ENCODE results near the gene RTN4RL2. TPM values are rescaled to one million over a fixed set of nuclear protein-coding genes. Genes with fewer than 3 reads are reported as not detected.

Gene RTN4RL2
- total and polyA plus RNA-seq, 9 of the 15 experiments (the other 6 are each of a cell fraction or from before 2014, with no cell fraction given), result 0.06 to 1.9 (median 0.34) TPM; not detected in 4

DNA sequence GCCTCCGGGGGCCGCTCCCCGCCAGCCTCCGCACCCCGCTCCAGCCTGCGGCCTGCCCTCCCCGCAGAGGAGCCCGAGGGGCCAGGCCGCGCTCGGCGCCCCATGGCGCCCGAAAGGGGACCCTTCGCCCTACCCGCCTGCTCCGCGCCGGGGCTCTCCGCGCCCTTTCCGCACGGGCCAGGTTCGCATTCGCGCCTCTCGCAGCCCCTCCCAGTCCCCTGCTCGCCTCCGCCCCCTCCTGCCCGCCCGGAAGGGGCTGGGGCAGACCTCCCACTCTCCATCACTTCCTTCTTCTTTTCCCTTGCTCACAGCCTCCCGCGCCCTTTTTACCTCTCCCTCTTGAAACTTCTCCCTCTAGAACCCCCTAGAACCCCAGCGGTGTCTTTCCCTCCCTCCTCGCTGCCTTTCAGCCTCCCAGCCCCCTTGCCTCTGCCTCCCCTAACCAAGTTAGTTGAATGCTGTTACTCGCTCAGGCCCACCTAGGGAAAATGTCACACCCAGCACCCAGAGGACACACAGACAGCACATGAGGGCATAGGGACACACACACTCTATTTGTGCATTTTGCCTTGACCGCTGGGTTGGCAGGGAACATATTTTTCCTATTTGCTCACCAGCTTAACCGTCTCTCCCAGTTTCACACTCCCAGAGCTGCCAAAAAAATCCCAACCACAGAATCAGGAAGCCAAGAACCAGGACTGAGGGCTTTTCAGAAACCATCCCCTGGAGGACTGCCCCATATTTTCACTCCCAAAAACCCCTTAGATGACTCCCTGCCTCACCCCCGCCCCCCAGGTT is 33.2 kb upstream of the RTN4RL2 start, which contains the start of gene SLC43A3 (continued):
- TF ChIP-seq, protein P1, sequence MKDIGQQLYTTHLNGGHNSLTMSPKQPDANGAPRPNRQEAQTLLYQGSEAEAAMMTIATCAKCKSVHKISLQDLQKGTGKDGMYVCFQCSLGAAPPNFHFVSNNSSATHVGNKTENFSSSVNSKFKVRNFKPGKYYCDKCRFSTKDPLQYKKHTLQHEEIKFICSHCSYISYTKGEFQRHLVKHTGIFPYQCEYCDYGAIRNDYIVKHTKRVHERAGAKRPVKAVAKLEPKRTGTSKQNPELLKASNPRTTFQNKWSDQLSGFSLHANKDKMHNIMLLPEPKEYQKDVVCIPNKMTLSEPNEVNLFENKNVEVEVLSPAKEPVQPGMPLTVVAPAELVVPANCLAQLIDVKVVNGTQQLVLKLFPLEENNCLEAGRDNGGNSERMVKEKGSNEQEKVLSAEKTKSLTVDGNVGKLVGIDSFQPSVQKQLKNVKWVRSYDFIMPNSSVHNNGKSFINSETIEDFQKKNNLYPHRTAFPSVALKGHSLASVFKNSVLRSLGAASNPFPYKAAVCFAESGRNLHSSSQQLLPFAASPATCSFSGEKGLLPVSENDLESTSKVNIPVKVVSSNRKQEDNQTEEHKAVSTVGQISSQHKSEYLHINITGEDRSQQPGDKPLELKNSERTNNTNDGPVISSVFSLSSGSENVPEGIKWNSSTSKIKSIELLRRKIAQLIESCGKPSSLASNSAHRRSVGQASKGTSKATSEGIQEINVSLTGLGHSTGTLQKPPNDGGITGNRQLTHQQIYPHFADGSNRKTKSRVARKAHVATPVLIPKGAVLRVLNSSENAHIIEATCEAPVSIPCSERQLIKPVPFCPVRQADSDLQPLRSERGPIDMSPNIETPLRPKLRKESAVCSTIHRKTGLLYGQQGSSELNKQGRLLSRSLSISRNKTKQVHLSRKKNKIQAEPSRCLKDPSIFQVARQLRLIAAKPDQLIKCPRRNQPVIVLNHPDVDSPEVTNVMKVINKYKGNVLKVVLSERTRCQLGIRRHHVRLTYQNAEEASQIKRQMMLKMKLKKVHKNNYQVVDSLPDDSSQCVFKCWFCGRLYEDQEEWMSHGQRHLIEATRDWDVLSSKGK (CRISPR knock-in tag; IDR thresholded peaks at IDR 0.05), result no peak
- TF ChIP-seq, protein P2, sequence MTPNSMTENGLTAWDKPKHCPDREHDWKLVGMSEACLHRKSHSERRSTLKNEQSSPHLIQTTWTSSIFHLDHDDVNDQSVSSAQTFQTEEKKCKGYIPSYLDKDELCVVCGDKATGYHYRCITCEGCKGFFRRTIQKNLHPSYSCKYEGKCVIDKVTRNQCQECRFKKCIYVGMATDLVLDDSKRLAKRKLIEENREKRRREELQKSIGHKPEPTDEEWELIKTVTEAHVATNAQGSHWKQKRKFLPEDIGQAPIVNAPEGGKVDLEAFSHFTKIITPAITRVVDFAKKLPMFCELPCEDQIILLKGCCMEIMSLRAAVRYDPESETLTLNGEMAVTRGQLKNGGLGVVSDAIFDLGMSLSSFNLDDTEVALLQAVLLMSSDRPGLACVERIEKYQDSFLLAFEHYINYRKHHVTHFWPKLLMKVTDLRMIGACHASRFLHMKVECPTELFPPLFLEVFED (CRISPR knock-in tag; conservative IDR thresholded peaks at IDR 0.05), result 0 out of 2 replicates have a peak, but pooled peaks have one; percentile 75
- no peak for TF ChIP-seq BACH1 (tag; IDR thresholded peaks at IDR 0.05)
- TF ChIP-seq TFAM (CRISPR knock-in tag; conservative IDR thresholded peaks at IDR 0.05), result no peak
- no peak for TF ChIP-seq FOSL1 (tag; conservative IDR thresholded peaks at IDR 0.05)
- TF ChIP-seq, protein P3, sequence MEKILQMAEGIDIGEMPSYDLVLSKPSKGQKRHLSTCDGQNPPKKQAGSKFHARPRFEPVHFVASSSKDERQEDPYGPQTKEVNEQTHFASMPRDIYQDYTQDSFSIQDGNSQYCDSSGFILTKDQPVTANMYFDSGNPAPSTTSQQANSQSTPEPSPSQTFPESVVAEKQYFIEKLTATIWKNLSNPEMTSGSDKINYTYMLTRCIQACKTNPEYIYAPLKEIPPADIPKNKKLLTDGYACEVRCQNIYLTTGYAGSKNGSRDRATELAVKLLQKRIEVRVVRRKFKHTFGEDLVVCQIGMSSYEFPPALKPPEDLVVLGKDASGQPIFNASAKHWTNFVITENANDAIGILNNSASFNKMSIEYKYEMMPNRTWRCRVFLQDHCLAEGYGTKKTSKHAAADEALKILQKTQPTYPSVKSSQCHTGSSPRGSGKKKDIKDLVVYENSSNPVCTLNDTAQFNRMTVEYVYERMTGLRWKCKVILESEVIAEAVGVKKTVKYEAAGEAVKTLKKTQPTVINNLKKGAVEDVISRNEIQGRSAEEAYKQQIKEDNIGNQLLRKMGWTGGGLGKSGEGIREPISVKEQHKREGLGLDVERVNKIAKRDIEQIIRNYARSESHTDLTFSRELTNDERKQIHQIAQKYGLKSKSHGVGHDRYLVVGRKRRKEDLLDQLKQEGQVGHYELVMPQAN (IDR thresholded peaks at IDR 0.05; ENCODE audit: borderline replicate concordance), result 0 out of 2 replicates have a peak, but pooled peaks have one; percentile 18
- no peak for TF ChIP-seq ZBTB1 (CRISPR knock-in tag; IDR thresholded peaks at IDR 0.05; ENCODE audit: borderline replicate concordance, low read depth)
- TF ChIP-seq, protein P4, sequence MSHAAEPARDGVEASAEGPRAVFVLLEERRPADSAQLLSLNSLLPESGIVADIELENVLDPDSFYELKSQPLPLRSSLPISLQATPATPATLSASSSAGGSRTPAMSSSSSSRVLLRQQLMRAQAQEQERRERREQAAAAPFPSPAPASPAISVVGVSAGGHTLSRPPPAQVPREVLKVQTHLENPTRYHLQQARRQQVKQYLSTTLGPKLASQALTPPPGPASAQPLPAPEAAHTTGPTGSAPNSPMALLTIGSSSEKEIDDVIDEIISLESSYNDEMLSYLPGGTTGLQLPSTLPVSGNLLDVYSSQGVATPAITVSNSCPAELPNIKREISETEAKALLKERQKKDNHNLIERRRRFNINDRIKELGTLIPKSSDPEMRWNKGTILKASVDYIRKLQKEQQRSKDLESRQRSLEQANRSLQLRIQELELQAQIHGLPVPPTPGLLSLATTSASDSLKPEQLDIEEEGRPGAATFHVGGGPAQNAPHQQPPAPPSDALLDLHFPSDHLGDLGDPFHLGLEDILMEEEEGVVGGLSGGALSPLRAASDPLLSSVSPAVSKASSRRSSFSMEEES (CRISPR knock-in tag; IDR thresholded peaks at IDR 0.05), result no peak
- no peak for TF ChIP-seq ZNF717 (CRISPR knock-in tag; IDR thresholded peaks at IDR 0.05)
- no peak for TF ChIP-seq C11orf30 (IDR thresholded peaks at IDR 0.05; ENCODE audit: low read depth)
- TF ChIP-seq, protein P5, sequence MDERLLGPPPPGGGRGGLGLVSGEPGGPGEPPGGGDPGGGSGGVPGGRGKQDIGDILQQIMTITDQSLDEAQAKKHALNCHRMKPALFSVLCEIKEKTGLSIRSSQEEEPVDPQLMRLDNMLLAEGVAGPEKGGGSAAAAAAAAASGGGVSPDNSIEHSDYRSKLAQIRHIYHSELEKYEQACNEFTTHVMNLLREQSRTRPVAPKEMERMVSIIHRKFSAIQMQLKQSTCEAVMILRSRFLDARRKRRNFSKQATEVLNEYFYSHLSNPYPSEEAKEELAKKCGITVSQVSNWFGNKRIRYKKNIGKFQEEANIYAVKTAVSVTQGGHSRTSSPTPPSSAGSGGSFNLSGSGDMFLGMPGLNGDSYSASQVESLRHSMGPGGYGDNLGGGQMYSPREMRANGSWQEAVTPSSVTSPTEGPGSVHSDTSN (CRISPR knock-in tag; IDR thresholded peaks at IDR 0.05; ENCODE audit: low read depth), result no peak
- TF ChIP-seq, protein P5 (tag; conservative IDR thresholded peaks at IDR 0.05; ENCODE audit: low read depth), result no peak
- TF ChIP-seq, protein P6, sequence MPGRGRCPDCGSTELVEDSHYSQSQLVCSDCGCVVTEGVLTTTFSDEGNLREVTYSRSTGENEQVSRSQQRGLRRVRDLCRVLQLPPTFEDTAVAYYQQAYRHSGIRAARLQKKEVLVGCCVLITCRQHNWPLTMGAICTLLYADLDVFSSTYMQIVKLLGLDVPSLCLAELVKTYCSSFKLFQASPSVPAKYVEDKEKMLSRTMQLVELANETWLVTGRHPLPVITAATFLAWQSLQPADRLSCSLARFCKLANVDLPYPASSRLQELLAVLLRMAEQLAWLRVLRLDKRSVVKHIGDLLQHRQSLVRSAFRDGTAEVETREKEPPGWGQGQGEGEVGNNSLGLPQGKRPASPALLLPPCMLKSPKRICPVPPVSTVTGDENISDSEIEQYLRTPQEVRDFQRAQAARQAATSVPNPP (IDR thresholded peaks at IDR 0.05; ENCODE audit: borderline replicate concordance, insufficient read depth, insufficient read length), result no peak
